HG03135 (cell line): ENCODE data around the gene LRRK1.

Source experiments
- ATAC-seq: cut with Tn5 transposase; IDR thresholded peaks from one replicate; pipeline ENCODE4 v1.9.1; 2021; ENCODE audit warnings: mild to moderate bottlenecking, moderate library complexity; ENCODE audit not compliant: unreplicated experiment

LRRK1 gene

DNA sequence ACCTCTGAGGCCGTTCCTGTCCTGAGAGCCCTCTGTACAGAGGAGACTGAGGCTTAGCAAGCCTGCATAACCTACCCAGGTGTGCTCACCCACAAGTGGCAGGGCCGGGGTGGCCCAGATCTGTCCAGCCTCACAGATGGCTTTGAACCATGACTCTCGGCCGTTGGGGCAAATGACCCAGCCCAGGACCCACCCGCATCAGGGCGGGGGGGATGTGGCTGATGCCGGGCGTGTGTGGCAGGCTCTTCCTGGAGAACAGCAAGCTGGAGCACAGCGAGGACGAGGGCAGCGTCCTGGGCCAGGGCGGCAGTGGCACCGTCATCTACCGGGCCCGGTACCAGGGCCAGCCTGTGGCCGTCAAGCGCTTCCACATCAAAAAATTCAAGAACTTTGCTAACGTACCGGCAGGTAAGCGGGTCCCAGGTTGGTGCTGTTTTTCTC lies 133.5 kb downstream of the LRRK1 start:
- ATAC-seq = no peak

DNA sequence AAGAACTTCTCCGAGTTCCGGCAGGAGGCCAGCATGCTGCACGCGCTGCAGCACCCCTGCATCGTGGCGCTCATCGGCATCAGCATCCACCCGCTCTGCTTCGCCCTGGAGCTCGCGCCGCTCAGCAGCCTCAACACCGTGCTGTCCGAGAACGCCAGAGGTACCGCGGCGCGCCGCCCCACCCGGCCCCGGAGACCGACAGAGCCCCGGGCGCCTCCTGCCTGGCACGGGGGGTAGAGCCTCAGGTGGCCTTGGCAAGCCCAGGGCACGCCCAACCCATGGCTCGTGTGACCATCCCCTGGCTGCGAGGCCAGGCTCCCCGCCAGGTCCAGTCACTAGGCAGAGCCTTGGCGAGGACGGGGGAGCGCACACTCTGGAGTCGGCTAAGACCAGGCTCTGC lies 134.1 kb downstream of the LRRK1 start:
- no peak for ATAC-seq

DNA sequence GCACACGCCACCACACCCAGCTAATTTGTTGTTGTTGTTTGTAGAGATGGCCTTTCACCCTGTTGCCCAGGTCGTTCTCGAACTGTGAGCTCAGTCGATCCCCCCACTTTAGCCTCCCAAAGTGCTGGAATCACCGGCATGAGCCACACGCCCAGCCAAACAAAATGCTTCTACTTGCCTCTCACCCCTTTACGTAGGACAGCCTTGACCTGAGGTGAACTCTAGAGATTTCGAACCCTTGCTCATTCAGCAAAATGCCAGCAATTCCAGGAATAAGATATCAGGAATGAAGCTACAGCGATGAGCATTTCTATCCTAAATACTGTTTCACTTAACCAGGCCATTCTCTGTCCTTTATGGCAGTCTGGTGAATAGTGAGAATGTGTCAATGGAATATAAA lies 135.0 kb downstream of the LRRK1 start:
- no peak for ATAC-seq

DNA sequence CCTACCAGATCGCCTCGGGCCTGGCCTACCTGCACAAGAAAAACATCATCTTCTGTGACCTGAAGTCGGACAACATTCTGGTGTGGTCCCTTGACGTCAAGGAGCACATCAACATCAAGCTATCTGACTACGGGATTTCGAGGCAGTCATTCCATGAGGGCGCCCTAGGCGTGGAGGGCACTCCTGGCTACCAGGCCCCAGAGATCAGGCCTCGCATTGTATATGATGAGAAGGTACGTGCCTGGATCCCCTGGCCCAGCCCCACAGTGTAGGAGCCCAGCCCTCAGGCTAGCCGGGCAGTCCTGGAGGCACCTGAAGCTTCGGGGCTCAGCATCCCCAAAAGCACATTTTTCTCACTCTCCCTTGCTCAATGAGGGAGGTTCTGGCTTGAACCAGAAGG lies 135.8 kb downstream of the LRRK1 start:
- ATAC-seq = no peak

DNA sequence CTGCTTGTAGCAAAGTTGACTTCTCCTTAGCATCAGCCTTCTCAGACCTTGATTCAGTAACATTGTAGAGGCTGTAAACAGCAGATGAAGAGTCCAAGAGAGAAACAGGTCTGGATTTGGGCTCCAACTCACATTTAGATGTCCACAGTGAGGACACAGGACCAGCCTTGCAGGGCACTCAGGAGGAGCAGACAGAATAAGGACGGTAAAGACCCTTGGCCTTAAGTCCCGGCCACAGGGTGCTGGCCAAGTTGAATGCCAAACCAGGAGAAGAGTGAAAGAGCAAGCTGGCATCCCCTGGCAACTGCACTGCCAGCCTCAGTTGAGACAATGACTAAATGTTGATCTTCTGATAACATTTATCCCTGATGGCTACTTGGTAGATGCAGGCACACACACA lies 136.3 kb downstream of the LRRK1 start:
- no peak for ATAC-seq

DNA sequence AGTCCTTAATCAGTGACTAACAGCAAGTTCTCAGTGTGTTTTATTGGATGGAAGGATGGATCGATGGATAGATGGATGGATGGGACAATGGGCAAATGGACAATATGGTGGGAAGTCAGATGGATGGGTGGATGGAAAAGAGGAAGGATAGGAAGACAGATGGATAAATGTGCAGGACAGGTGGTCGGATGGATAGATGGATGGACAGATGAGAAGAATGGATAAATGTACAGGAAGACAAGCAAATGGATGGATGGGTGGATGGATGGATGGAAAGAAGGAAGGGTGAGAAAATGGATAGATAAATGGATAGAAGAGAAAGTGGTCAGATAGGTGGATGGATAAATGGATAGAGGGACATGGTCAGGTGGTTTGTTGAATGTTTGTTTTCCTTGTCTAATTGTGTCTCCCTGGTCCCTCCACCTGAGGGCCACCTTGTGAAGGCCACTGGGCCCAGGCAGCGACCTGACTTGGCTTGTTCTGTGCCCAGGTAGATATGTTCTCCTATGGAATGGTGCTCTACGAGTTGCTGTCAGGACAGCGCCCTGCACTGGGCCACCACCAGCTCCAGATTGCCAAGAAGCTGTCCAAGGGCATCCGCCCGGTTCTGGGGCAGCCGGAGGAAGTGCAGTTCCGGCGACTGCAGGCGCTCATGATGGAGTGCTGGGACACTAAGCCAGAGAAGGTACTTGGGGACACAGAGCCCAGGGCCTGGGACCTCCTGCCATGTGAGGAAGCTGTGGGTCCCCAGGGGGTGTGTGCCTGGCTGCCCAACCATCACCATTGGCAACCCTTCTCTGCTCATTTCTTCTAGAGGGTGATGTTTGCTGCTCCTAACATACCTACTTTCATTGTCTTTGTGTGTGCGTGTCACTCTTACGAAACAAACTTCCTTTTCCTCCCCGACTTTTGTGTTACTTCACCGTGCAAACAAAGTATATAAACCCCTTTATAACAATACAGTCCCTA lies 137.5 kb downstream of the LRRK1 start:
- no peak for ATAC-seq

DNA sequence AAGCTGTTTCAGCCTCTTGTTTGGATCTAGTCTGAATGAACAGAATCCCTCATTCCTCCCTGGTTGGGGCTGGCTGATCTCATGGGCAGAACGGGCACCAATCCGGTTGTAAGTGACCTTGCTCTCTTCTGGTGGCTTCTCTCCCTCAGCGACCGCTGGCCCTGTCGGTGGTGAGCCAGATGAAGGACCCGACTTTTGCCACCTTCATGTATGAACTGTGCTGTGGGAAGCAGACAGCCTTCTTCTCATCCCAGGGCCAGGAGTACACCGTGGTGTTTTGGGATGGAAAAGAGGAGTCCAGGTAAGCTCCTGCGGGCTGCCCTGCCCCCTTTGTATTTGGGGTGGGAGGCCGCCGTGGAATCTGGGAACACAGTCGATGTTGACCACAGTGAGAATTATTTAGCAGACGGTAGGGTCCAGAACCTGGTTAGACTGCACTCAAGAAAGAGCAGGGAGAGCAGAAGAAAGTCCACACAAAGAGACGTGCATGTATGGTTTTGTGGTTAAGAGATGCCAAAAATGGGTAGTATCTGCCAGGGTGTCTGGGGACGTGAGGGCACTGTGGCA lies 138.8 kb downstream of the LRRK1 start:
- no peak for ATAC-seq

DNA sequence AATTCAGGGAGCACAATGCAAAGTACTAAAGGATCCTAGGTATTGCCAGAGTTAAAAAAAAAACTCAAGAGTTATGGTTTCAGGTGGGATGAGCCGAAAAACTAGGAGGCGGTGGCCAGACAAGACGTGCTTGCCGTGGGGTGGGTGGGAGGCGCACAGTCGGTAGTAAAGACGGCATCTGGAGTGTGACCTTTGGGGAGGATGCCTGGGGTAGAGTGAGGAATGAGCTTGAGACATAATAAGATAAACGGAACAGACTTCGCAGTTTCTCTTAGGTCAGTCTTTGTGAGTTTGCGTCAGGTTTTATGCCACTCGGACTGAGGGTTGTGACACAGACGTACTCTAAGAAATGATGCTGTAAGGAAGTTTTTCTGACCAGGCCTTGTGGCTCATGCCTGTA lies 139.6 kb downstream of the LRRK1 start:
- ATAC-seq = no peak

DNA sequence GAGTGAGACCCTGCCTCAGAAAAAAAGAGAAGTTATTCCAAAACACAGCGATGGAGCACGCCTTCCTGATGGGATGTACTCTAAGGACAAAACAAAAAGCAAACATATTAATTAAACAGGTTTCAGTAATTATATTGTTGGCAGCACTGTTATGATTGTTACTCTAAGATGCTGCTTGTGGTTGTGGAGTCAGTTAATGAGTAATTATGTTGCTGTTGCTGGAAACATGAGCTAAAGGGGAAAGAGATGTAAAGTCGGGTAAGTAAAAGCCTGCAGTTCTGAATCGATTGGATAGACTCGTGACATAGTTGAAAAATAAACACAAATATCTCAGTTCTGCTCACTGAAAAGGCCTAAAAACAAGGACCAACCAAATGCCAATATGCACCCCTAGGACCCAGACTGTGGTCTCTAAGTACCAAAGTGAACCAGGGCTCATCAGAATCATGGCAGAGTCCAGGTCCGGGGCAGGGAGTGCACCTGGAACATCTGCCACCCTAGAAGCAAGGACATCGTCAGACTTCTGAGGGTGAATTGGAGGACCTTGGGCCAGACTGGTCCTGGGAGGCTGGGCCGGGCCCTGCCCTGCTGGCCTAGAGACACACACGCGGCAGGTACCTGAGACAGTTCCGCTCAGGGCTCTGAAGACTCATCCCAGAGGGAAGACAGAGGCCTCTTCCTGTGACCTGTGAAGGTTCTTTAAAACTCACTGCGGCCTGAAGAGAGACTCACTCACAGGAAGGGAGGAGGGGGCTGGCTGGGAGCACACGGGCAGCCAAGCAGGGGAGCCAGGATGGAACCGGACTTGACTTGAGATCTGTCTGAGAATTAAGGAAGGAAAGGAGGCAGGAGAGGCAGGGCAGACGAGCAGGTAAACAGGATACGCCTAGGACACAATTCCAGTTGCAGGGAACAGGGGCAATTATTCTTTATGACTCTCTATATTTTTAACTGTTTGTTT lies 140.5 kb downstream of the LRRK1 start:
- ATAC-seq = no peak

DNA sequence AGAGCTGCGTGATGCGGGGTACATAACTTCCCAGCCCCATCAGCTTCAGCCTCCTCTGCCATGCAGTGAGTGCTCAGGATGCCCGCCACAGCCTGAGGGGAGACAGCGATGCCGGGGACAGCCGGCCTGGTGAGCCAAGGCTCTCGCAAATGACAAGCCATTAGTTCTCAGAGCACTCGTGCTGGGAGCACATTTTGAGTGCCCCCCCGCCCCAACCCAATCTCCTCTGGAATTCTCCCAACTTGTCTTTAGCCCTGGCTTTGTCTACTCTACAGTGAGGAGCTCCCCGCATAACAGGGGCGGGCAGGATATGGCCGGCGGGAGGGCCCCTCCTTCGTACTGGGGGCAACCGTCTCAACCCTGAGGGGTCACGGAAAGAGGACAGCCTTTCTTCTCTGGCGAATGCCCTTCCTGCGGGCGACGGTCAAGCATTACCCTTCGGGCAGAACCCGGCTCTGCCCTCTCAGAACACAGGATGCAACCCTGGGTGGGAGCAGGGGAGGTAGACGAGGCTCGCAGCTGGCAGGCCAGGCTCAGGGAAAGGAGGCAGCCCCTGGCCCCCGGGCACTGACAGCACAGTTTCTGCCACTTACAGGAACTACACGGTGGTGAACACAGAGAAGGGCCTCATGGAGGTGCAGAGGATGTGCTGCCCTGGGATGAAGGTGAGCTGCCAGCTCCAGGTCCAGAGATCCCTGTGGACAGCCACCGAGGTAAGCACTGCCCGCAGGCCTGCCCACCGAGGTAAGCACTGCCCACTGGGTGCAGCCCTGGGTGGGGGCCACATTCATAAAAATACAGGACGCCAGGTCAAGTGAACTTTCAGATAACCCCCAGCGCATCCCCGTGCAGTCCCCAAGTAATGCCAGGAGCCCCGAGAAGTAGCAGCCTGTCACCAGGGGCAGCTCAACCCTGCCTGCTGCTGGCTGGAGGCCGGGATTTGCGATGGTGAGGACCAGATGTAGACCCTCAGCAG lies 141.7 kb downstream of the LRRK1 start:
- no peak for ATAC-seq

DNA sequence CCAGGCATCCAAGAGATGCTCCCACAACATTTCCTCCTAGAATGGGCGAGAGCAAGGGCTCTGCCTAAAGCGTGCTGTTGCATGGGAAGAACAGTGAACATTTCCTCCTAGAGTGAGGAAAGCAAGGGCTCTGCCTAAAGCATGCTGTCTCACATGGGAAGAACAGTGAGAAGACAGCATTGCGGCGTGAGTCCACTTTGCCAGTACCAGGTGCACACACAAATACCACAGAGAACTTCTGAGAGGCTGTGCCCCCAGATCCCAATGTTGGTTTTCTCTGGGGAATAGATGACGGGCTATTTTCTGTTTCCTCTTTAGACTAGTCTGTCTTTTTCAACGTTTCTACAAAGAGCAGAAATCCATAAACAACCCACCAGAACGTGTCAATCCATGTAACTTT lies 142.9 kb downstream of the LRRK1 start:
- no peak for ATAC-seq

DNA sequence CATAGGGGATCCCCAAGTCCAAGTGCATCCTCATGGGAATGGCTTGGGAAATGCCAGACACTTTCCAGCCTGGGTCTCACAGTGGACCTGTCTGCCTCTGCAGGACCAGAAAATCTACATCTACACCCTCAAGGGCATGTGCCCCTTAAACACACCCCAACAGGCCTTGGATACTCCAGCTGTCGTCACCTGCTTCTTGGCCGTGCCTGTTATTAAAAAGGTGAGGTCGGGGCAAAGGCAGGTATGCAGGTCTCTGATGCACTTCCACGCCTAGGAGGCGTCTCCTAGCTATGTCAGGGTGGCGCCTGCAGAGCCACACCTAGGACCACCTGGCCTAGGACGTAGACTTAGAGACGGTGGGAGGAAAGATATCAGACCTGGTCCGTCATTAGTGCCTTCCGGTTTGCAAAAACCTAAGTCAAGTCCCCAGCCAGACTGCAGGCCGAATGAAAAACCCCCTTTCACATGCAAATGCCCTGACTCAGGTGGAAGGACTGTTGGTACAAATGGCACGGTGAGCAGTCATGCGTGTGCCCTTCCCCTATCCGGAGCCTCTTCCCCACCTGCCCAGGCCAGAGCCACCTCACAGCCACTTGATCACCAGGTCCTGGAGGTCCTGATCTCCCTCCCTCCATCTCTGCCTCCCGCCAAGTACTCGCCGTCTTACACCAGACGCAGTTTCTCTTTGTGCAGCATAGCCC lies 143.5 kb downstream of the LRRK1 start:
- no peak for ATAC-seq

DNA sequence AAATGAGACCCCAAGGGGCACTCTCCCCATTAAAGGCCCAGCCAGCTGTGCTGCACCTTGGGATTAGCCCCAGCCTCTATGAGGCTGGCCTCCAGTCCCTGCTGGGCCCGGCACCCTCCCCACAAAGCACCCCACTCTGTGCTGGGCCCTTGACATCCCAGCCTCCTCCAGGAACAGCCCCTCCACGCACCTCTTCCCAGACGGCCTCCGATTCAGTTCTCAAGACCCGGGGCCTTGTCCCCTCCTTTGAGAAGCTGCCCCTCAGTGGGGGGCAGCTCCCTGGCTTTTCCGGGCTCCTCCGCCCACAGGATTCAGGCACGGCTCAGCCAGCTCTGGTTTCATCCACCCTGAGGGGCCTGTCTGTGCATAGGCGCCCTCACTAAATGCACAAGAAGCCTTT lies 144.1 kb downstream of the LRRK1 start:
- ATAC-seq = no peak

DNA sequence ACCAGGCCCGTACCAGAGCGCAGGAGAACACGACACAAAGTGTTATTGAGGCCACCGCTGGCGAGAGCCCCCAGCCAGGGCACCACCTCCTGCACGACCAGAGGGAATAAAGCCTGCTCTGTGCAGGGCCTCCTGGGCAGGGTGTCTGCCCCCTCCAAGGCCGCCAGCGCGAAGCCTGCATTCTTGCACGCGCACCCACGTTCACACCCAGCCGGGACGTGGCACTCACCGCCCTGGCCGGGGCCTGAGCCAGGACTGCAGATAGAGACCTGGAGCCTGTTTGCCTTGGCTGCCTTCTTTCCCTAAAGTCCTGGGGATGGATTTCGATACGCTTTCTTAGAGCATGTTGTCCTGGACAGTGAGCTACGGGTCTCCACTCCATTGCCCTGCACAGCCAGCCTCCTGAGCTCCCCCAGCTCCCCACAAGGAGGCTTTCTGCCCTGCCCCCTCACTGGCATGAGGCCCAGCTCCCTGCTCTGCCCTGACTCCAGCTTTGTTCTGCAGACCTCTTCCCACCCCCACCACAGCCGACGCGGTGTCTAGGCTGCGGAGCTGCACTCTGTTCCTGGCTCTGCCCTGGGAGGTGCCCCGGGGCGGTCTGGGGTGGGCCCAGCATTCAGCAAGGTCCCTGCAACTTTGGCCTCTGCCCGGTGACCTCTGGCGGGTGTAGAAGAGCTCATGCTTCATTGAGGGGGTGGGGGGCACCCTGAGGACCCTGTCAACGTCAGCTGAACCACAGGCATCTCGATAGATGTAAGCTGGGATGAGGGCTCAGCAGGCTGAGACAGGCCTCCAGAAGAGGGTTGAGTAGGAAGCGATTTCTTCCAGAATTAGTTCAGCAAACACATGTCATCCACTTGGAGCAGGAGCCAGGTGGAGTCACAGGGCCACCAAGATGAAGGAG lies 145.0 kb downstream of the LRRK1 start:
- ATAC-seq = no peak

DNA sequence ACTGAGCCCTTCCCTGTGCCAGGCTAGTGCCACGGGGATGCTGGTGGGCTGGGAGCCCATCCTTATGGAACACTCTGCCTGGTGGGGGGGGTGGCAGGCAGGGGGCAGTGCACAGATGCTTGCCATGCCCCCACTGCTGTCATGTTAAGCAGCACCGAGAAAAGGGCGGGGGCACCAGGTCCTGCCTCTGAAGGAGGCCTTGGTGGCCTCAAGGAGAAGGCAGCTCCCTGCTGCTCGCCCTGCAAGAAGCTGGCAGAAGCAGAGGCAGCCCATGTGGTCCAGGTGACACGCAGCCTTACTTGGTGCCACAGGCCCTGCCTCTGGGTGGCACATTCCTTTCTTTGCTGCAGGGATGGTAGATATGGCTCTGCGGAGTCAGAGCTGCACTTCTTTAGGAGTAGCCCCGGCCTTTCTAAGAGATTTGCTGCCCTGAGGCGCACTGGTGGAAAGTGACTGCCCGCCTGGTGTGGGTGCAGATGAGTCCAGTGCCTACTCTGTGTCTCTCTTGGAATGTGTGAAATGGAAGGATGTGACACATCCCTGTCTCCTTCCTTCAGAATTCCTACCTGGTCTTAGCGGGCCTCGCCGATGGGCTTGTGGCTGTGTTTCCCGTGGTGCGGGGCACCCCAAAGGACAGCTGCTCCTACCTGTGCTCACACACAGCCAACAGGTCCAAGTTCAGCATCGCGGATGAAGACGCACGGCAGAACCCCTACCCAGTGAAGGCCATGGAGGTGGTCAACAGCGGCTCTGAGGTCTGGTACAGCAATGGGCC lies 145.8 kb downstream of the LRRK1 start:
- no peak for ATAC-seq

DNA sequence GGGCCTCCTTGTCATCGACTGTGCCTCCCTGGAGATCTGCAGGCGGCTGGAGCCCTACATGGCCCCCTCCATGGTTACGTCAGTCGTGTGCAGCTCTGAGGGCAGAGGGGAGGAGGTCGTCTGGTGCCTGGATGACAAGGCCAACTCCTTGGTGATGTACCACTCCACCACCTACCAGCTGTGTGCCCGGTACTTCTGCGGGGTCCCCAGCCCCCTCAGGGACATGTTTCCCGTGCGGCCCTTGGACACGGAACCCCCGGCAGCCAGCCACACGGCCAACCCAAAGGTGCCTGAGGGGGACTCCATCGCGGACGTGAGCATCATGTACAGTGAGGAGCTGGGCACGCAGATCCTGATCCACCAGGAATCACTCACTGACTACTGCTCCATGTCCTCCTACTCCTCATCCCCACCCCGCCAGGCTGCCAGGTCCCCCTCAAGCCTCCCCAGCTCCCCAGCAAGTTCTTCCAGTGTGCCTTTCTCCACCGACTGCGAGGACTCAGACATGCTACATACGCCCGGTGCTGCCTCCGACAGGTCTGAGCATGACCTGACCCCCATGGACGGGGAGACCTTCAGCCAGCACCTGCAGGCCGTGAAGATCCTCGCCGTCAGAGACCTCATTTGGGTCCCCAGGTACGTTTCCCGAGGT lies 146.5 kb downstream of the LRRK1 start:
- ATAC-seq = no peak
